RPMI7951 (cell line): Measurements from ENCODE around the gene GOLGA6D. TPM values are rescaled to one million over a fixed set of nuclear protein-coding genes. Genes with fewer than 3 reads are reported as not detected.
"Not testable (repeated sequence)": the region's sequence is repeated elsewhere in the genome, so short reads cannot be mapped to it uniquely, and the experiment has no call there.

ENCODE experiments used
- DNase-seq: peaks from one replicate; pipeline ENCODE4 v3.0.0-alpha.2; 2012; ENCODE audit warnings: low read depth
- total RNA-seq: library from RNA; depleted of rRNA; stranded (reverse); fragments of >200 nt; shearing (Covaris generic); gene quantifications from 2 replicates; pipeline ENCODE4 v1.2.3, GENCODE V29; 2014; rRNA removed

Gene GOLGA6D
- total RNA-seq, 1 experiment from 2014 or later, result not detected

GRCh38 chr15:75332093-75332492, 49.5 kb downstream of the GOLGA6D start:
- DNase-seq, result not testable (repeated sequence)

GRCh38 chr15:75333654-75334419, 51.2 kb downstream of the GOLGA6D start:
- not testable (repeated sequence) for DNase-seq

- no peak for DNase-seq
These were observed 52.7 kb downstream of the GOLGA6D start for GRCh38 chr15:75335313-75335704.

GRCh38 chr15:75335705-75336355, 53.2 kb downstream of the GOLGA6D start, which contains the start of gene COMMD4:
Gene COMMD4 (plus strand): TSS chr15:75336063. CDS start chr15:75336090, 27 bp downstream.
- DNase-seq, result peak; percentile 96

- DNase-seq, result no peak
These were observed 56.1 kb downstream of the GOLGA6D start for GRCh38 chr15:75338661-75339240.

GRCh38 chr15:75339531-75340240, 57.1 kb downstream of the GOLGA6D start:
- no peak for DNase-seq

GRCh38 chr15:75342221-75342620, 59.6 kb downstream of the GOLGA6D start:
- DNase-seq, result no peak

GRCh38 chr15:75343953-75344352, 61.3 kb downstream of the GOLGA6D start:
- not testable (repeated sequence) for DNase-seq

Other genes starting within 250 kb of the GOLGA6D start
- gene C15orf39, start 81.0 kb upstream of the GOLGA6D start, total RNA-seq, result 8.1 and 10.0 TPM in 2 replicates
- not detected in 2 replicates for gene GOLGA6C, start 24.5 kb upstream of the GOLGA6D start, total RNA-seq
- gene COMMD4, start 53.2 kb downstream of the GOLGA6D start, total RNA-seq, result 136 and 145 TPM in 2 replicates
- 2.6 and 4.2 TPM in 2 replicates for gene NEIL1, start 64.2 kb downstream of the GOLGA6D start, total RNA-seq
- 35.3 and 37.1 TPM in 2 replicates for gene MAN2C1, start 85.8 kb downstream of the GOLGA6D start, total RNA-seq
- 22.8 and 29.7 TPM in 2 replicates for gene SIN3A, start 168.9 kb downstream of the GOLGA6D start, total RNA-seq